ENCODE measurements around the gene RALBP1. TPM values are rescaled to one million over a fixed set of nuclear protein-coding genes. Genes with fewer than 3 reads are reported as not detected.

Gene RALBP1
- total RNA-seq, 4 donors from 2014 or later = 28.9 to 49.5 (median 36.6) TPM

- Histone ChIP-seq H3K4me3 (no peak overlapping the region), H3K36me3 (peaks cover 0 to 31% (median 0%) of the 10 kb centered on the region in 3 donors), H3K4me1 (no peaks in the 10 kb centered on the region), H3K27ac (no peak overlapping the region), H3K27me3 (no peaks in the 10 kb centered on the region), H3K9me3 (no peaks in the 10 kb centered on the region)
- DNase-seq = no peak
- no peak for TF ChIP-seq CTCF (IDR thresholded peaks at IDR 0.05)
- no peak for TF ChIP-seq POLR2A (IDR thresholded peaks at IDR 0.05)
Measured at GRCh38 chr18:9542924-9543323, 67.6 kb downstream of the RALBP1 start.

- Histone ChIP-seq H3K9me3 (no peaks in the 10 kb centered on the region), H3K4me1 (no peaks in the 10 kb centered on the region), H3K4me3 (no peak overlapping the region), H3K36me3 (peaks cover 0 to 42% (median 10%) of the 10 kb centered on the region in 3 donors), H3K27ac (no peak overlapping the region), H3K27me3 (no peaks in the 10 kb centered on the region)
- TF ChIP-seq CTCF (IDR thresholded peaks at IDR 0.05) (no peak), POLR2A (IDR thresholded peaks at IDR 0.05) (no peak)
- no peak for DNase-seq
Measured at GRCh38 chr18:9545029-9545428, 69.7 kb downstream of the RALBP1 start.

- H3K36me3 ChIP-seq = peaks cover 0 to 57% (median 10%) of the 10 kb centered on the region in 3 donors
- H3K27me3 ChIP-seq = no peaks in the 10 kb centered on the region
- DNase-seq = no peak
- no peak overlapping the region for H3K4me3 ChIP-seq
- TF ChIP-seq CTCF (IDR thresholded peaks at IDR 0.05) (no peak), POLR2A (IDR thresholded peaks at IDR 0.05) (no peak)
- no peak overlapping the region for H3K27ac ChIP-seq
- no peaks in the 10 kb centered on the region for H3K4me1 ChIP-seq
- H3K9me3 ChIP-seq = no peaks in the 10 kb centered on the region
Measured at GRCh38 chr18:9546468-9546867, 71.2 kb downstream of the RALBP1 start.

GRCh38 chr18:9547782-9548181 is 72.5 kb downstream of the RALBP1 start:
- Histone ChIP-seq H3K4me3 (no peak overlapping the region), H3K9me3 (no peaks in the 10 kb centered on the region), H3K4me1 (no peaks in the 10 kb centered on the region), H3K27ac (no peak overlapping the region), H3K27me3 (no peaks in the 10 kb centered on the region), H3K36me3 (peaks cover 0 to 70% (median 10%) of the 10 kb centered on the region in 3 donors)
- TF ChIP-seq POLR2A (IDR thresholded peaks at IDR 0.05) = no peak
- TF ChIP-seq CTCF (IDR thresholded peaks at IDR 0.05) = no peak
- no peak for DNase-seq

- Histone ChIP-seq H3K27me3 (no peaks in the 10 kb centered on the region), H3K36me3 (peaks cover 0 to 86% (median 10%) of the 10 kb centered on the region in 3 donors), H3K27ac (no peak overlapping the region), H3K9me3 (no peaks in the 10 kb centered on the region), H3K4me3 (no peak overlapping the region), H3K4me1 (no peaks in the 10 kb centered on the region)
- no peak for DNase-seq
- TF ChIP-seq POLR2A (IDR thresholded peaks at IDR 0.05) = no peak
- no peak for TF ChIP-seq CTCF (IDR thresholded peaks at IDR 0.05)
Measured at GRCh38 chr18:9549405-9549804, 74.1 kb downstream of the RALBP1 start.

GRCh38 chr18:9550429-9550828 is 75.1 kb downstream of the RALBP1 start:
- TF ChIP-seq POLR2A (IDR thresholded peaks at IDR 0.05) = no peak
- TF ChIP-seq CTCF (IDR thresholded peaks at IDR 0.05) = no peak
- no peak overlapping the region for H3K4me3 ChIP-seq
- H3K36me3 ChIP-seq = peaks cover 0 to 96% (median 10%) of the 10 kb centered on the region in 3 donors
- no peaks in the 10 kb centered on the region for H3K27me3 ChIP-seq
- H3K9me3 ChIP-seq = no peaks in the 10 kb centered on the region
- DNase-seq = no peak
- no peak overlapping the region for H3K27ac ChIP-seq
- H3K4me1 ChIP-seq = no peaks in the 10 kb centered on the region

Data from Peyer's patch (tissue), 4 donors.